Measurements from ENCODE around the gene DPH6.
"Not testable (repeated sequence)": the region's sequence is repeated elsewhere in the genome, so short reads cannot be mapped to it uniquely, and the experiment has no call there.

DPH6 gene

DNA sequence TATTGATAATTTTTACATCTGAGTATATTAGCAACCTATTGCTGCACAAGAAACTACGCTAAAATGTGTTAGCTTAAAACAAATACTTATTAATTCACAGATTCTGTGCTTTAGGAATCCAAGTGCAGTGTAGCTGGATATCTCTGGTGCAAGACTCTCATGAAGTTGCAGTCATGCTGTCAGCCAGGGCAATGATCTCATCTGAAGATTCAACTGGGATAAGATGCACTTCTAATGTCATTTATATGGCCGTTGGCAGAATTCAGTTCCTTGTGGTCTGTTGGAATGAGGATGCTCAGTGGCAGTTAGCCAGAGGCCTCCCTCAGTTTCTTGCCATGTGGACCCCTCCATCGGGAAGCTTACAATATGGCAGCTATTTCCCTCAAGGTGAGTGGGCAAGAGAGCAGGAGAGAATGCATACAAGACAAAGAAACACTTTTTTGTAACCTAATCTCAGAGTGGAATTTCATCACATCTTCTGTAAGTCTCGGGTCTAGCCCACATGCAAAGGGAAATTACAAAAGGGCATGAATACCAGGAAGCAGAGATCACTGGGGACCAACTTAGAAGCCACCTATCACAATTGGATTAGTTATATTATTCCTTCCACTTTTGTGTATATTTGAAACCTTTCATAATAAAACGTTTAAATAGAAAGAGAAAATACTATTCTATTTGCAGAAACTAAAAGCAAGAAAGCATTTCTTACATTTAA is 61.6 kb downstream of the DPH6 start:
- DNase-seq: no peak

DNA sequence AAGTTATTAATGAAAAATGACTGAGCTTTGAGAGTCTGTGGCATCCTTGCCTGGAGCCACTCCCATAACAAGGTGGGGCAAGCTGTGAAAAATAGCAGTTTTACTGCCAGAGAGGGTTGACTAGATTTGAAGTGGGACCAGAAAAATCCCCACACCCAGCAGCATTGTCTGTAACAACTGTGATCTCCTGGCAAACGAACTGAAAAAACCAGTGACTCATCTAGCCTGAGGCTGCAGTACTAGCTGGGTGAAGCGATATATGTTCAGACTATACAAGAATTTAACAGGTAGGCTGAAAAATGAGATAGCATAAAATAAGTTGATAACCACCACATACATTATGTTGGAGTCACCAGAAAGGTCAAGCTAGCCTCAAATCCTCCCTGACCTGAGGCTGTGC is 64.0 kb downstream of the DPH6 start:
- DNase-seq: no peak

DNA sequence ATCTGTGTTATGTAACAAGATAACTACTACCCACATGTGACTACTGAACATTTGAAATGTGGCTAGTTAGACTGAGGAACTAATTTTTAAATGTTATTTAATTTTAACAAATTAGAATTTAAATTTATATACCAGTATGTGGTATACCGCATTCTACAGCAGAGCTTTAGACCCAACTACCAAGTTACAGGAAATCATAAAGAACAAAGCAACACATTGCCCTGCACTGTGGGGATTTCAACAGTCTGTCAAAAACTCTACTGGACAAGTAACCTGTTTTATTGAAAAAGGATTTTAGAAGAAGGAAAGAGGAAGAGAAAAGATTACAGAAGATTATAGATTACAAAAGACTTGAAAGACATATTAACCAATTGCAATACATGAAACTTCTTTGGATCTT is 64.9 kb downstream of the DPH6 start:
- no peak for DNase-seq

DNA sequence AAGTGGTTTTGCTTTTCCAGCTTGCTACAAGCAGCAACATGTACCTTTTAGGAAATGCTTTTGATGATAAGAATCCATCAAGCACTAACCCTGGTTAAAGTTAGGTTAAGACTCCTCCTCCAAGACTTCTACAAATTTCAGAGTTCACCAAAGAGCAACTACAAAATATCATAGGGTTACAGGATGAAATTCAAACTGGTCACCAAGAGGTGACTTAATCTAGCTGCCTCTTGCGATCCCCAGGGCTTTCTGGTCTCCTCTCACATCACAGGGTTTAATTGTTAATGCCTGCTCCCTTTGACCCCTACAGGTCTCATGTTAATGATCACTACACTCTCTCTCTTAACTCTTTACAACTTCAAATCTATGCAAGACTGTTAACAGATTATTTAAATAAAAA is 66.5 kb downstream of the DPH6 start:
- no peak for DNase-seq

DNA sequence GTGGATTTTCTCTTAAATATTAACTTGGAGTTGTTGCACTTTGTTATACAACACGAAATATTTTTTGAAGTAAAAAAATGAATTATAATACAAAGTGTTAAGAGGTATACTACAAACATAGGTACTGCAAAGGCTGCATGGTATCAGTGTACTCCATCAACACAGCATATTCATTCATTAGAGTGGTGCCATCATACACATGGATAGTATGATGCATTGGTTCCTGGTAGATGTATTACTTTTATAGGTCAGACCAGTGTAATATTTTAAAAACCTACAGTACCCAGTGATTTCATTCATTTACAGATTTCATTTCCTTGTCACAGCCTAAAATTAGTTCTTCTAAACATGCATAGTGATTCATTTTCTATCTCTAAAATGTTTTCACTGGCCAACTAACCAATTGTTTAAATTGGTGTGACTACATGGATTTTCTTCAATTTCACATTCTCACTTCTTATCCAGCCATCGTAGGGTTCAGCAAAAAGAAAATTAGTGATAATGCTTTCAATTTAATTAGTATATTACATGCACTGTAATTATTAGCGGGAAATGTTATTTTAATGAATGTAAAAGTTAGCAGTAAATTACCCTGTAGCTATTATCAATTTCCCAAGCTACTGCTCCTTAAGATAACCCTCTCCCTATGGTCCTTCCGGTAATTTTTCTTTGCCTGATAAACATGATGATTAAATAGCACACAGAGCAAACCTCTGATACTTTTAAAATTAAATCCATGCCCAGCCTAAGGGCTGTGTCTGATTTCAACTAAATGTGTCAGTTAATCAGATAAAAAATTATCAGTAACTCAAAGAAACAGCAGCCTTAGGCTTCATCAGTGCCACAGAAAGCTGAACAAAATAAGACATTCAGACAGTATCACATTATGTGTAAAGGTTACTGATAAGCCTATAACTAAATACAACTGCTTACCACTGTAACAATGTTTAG is 68.4 kb downstream of the DPH6 start:
- DNase-seq: no peak

DNA sequence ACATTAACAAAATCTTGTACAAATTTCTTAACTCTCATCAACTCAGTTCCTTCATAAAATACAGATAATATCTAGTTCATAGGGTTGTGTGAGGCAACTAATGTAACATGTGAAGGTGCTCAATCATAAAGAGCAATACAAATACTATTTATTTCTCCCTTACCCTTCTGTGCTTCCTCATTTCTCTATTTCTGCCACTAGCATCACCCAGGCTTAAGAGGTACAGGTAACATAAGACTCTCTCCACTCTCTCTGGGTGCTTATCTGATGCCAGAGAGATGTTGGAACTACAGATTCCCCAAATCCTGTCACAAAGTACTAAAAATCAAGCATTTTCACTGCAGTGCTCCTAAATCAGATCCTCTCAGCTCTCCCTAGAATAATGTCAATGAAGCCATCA is 74.9 kb downstream of the DPH6 start:
- no peak for DNase-seq

DNA sequence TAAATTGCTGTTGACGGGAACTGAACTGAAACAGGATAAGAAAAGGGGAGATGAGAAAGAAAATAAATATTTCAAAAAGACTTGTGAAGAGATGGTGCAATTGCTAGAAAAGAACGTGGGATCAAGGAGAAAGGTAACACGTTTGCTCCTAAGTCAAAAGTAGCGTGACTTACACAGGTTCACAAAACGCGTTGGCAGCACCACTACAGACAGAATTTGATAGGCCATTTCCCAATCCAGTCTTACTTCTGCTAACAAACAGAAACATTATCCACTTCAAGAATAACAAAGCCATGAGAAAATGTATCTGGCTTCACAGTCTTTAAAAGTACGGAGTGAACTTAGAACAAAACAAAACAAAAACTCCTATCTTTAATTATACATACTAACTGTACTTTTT is 75.5 kb downstream of the DPH6 start:
- no peak for DNase-seq

DNA sequence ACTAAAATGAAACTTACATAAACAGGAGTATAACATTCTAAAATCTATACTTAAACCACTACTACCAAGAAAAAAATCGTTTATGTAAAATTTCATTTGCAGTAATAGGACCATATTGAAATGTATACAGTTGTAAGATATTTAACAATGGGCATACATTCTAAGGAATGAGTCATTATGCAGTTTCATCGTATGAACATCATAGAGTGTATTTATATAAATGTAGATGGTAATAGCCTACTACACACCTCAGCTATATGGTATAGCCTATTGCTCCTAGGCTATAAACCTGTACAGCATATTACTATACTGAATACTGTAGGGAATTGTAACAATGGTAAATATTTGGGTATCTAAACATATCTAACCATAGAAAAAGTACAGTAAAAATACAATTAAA is 79.5 kb downstream of the DPH6 start:
- no peak for DNase-seq

DNA sequence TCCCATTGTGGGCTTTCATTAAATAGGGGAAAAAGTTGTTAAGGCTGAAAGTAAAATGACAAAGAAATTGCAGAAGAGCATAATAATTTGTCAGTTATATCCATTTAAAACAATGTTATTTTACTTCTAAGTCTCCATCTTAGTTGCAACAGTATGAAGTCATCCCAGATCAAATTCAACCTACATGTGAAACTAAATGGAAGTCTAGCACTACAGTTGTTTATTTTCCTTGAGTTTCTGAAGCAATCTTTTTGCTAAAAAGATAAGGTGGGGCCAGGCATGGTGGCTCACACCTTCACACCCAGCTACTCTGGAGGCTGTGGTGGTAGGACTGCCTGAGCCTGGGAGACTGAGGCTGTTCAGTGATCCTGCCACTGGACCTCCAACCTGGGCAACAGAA is 80.2 kb downstream of the DPH6 start:
- no peak for DNase-seq

DNA sequence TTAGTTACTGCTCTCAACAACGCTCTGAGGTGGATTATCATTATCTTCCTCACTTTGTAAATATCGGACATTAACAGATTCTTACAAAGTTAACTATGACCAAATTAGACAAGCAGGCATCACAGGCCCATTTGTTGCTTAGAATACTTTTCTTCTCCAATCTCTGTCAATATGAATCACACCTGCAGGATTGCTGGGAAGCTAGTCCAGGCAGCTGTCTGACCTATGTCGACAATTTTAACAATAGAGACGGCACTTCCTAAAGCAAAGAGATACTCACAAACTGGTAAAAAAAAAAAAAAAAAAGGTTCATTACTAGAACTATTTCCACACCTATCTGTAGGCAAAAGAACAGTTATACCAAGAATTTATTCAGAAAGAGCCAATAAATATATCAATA is 85.3 kb downstream of the DPH6 start:
- no peak for DNase-seq

DNA sequence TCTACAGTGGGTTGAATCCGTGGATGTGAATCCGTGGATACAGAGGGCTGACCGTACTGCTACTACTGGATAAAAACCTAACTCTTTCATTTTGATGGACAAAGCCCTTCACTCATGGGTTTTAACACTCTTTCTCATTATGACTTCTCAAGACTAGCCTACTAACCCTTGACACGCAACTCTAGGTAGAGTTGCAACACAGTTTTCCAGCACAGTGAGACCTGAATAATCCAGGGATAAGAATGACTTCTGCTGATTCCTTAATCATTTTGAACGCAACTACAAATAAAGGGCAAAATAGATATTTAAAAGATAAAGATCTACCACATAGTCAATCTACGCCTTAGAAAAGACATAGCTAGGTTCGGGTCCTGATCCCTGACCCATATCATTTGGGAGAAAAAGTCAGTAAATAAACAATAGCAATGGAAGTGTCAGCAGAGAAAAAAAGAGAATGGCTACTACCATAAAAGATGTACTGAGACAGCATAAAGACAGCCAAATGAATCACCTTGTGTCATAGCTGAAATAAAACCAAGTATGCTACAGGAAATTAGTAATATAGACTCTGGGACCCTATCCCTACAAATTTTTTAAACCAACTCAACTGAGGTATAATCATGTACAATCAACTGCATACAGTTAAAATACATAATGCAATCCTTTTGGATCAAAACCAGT is 87.6 kb downstream of the DPH6 start:
- no peak for DNase-seq

DNA sequence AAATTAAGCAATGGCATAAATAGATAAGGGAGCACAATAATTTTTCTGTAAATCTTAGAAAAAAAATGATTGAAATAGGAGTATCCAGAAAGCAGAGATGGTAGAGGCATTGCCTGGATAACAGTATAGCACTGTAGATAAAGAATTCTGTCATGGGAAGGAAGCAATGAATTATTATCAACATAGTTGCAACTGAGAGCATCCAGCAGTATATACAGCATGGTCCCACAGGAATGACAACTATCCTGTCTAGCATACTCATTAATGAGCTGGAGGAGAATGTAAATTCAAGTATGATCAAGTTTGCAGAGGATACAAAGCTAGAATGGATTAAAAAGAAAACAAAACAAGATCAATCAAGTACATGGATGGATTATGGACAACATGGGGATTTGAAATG is 90.8 kb downstream of the DPH6 start:
- no peak for DNase-seq

DNA sequence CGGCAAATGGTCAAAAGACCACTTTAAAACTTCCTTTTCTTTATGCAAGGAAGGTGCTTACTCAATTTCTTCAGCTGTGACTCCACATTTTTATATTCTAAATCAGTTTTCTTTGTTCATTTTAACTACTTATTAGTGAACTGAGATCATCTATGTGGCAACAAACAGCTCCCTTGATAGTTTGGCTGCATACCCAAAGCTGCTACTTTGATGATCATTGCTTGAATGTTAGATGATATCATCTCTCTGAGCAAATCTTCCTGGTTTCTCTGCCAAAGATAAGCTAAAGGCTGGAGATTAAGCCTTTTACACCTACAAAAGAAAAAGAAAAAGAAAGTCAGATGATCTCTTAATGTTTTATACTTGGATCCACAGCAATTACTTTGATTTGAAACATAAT is 95.5 kb downstream of the DPH6 start:
- DNase-seq: no peak

DNA sequence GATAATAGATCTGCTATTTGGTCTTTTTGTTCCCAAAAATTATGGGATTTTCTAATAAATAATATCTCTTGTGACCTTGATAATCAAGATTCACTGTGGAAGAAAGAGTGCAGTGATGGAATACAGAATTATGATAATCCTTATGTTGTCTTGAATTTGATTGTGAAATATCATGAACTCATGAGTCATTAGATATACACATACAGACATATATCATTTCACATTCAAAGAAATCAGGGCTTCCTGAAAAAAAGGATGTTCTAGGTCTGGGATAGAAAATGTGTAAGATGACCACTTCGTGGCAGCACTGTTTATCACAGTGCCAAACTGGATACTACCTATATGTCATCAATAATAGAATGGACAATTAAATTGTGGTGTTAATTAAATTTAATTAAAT is 97.7 kb downstream of the DPH6 start:
- DNase-seq: no peak

DNA sequence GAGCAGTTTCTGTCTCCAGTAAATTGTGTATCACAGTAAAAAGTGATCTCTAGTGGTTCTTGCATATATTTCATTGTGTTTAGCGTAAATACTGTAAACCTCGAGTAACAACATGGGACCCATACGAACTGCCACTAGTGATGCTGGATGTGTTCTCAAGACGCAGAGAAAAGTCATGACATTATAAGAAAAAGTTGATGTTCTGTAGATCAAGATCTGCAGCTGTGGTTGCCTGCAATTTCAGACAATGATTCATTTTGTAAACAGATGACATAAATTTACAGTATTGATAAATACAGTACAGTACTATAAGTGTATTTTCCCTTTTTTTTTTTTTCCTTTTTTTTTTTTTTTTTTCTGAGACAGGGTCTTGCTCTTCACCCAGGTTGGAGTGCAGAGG is 100.1 kb downstream of the DPH6 start:
- DNase-seq: no peak

DNA sequence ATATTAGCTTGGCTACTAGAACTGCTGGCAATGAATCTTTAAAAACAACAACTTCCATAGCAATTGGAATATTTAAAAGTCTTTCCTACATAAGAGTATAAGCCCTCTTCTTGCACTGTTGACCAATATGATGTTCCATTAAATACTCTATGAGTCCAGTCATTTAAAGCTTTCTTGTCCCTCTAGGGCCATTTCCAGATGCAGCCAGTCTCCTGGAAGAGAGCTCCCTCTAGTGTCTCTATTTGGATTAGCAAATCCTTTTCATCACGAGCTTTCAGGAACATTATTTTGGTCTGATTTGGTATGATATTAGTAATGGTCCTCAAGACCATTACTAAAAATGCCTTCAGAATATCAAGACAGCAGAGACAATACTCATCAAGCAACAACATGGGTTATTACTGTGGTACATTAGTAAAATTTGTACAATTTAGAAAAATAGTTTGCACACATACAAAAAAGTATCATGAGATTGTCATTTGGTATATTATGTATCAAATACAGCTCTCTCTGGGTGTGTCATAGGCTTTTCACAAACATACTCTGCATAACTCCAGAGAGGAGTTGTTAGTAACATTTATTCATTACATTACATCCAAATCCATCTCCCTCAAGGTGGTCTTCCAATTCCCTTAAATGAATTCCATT is 101.3 kb downstream of the DPH6 start:
- DNase-seq: no peak

DNA sequence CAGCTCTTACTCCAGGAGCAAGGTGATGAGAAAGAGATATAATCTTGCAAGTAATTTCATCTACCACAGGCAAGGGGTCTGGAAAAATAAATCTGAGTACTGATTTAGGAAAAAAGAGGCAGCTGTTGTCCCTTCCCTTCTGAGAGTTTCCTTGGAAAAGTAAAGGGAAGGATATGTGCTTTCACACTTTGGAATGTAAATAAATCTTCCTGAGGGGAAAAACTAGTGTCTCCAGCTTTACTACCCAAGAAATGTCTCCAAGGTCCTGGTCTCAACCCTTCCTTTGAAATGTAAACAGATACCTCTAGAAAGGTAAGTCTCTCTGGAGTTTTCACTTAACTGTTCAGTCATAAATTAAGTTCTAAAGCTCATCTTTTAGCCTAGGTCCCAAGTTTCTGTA is 102.6 kb downstream of the DPH6 start:
- no peak for DNase-seq

DNA sequence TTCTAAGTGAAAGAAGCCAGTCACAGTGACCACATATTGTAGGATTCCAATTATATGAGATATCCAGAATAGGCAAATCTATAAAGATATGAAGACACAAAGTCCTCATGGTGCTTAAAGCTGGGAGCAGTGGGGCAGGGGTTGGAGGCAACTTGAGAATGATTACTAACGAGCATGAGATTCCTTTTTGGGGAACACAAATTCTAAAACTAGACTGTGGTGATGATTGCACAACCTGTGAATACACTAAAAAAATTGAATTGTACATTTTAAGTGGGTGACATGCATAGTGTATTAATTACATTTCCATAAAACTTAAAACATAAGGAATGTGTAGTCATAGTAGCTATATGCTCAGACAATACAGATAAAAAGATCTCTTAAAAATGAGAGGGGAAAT is 103.2 kb downstream of the DPH6 start:
- no peak for DNase-seq

DNA sequence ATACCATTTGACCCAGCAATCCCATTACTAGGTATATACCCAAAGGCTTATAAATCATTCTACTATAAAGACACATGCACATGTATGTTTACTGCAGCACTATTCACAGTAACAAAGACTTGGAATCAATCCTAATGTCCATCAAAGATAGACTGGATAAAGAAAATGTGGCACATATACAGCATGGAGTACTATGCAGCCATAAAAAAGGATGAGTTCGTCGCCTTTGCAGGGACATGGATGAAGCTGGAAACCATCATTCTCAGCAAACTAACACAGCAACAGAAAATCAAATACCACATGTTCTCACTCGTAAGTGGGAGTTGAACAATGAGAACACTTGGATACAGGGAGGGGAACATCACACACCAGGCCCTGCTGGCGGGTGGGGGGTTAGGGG is 104.7 kb downstream of the DPH6 start:
- not testable (repeated sequence) for DNase-seq

DNA sequence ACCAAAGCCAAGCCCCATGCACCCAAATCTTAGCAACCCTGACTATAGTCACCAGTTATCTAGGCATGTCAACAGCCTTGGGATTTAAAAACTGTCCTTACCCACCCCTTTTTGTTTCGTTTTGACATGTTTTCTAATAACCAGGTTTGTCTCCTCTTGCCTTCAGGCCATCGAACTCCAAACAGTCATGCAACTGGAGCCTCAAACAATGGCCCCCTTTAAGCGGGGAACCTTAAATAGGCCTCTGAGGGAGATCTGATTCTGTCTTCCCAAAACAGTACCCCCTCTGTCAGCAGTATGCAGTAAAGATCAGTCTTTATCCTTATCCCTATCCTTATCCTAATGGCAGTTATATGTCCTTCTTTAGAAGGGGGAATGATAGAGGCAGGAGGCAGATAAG is 105.7 kb downstream of the DPH6 start:
- no peak for DNase-seq

DNA sequence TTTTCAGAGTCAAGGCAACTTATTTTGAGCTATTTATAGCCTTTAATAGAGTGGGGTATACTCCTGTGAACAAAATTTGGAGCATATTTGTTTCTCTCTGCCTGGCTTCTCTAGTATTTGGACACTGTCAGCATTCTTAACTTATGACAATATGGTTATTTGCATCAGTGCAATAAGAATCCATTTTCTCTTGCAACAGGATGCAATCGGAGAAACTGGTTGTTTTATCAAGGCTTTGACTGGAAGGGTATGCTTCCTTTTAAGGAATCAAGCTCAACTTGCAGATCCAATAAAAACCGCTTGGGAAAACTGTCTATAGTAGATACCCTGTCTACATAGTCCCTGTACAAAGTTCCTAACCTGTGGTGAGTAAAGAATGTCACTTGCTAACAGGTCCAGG is 106.7 kb downstream of the DPH6 start:
- no peak for DNase-seq

DNA sequence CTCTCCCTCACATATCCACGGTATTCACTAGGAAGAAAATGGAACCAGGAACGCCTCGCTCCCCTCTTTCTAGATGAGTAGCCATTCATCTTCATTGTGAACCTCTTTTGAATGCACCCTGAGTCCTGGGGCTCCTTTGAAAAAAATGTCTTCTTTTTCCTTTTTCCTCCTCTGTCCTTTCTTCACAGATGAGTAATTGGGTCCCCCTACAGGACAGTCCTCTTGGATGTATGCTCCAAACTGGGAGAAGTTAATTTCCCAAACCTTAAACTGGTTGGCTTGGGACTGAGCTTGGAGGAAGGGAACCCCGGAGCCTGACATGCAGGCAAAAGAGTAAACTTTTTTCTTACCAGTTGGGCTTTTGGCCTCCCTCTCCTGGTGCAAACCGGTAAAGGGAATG is 108.8 kb downstream of the DPH6 start:
- DNase-seq: no peak

DNA sequence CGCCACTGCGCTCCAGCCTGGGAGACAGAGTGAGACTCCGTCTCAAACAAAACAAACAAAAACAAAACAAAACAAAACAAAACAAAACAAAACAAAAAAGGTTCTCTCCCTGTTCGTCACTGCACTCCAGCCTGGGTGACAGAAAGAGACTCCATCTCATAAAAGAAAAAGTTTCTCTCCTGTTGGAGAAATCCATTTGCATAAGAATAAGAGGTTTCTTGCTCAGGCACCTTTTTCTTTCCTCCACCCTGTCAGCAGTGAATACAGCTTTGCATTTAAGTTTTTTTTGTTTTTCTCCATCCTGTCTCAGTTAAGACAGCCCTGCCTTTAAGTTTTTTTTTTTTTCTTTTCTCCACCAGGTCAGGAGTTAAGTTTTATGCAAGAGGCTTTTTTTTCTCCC is 109.5 kb downstream of the DPH6 start:
- DNase-seq: no peak

Data from stimulated activated naive CD4-positive, alpha-beta T cell treated with Interleukin-2 at 50 U/mL for 16 hours (primary cell).